HG03066 (cell line): ENCODE results near the gene TMA16.

ENCODE experiments used
- ATAC-seq: cut with Tn5 transposase; IDR thresholded peaks from one replicate; pipeline ENCODE4 v1.9.1; 2021; ENCODE audit warnings: low read depth; ENCODE audit not compliant: unreplicated experiment

The TMA16 gene

GRCh38 chr4:163558539-163559044 lies 64.1 kb downstream of the TMA16 start:
- peak; percentile 57 for ATAC-seq

- ATAC-seq: no peak
Measured at GRCh38 chr4:163562496-163562895, 68.0 kb downstream of the TMA16 start.

- no peak for ATAC-seq
Measured at GRCh38 chr4:163563592-163563991, 69.1 kb downstream of the TMA16 start.

GRCh38 chr4:163564221-163564720 lies 69.8 kb downstream of the TMA16 start:
- ATAC-seq: no peak

GRCh38 chr4:163565226-163566135 lies 71.0 kb downstream of the TMA16 start:
- no peak for ATAC-seq

GRCh38 chr4:163566257-163566796 lies 71.8 kb downstream of the TMA16 start:
- ATAC-seq: no peak

GRCh38 chr4:163568843-163569242 lies 74.4 kb downstream of the TMA16 start:
- ATAC-seq: peak; percentile 93
